Mesenchymal stem cell (in vitro differentiated cells and primary cell): ENCODE measurements around the gene STK11.

Experiments used
- DNase-seq: peaks from one replicate; pipeline ENCODE4 v3.0.0-alpha.2; 2013
- H2AFZ ChIP-seq: one replicate; pipeline ENCODE4 v1.6.1; 2013; ENCODE audit warnings: low read depth, mild to moderate bottlenecking, control low read depth, inconsistent platforms, low read length, moderate library complexity
- H2AK5ac ChIP-seq: 2 replicates; pipeline ENCODE4 v1.6.1; 2013; ENCODE audit warnings: low read length, moderate library complexity, mild to moderate bottlenecking, inconsistent platforms; ENCODE audit not compliant: severe bottlenecking
- H2BK120ac ChIP-seq: one replicate; pipeline ENCODE4 v1.6.1; 2013; ENCODE audit warnings: low read depth, mild to moderate bottlenecking, inconsistent platforms, low read length, moderate library complexity
- H2BK12ac ChIP-seq, 2 experiments: one replicate each; pipeline ENCODE4 v1.6.1; 2013; ENCODE audit warnings: inconsistent platforms in 2 of 2, low read length in 2 of 2, mild to moderate bottlenecking in 2 of 2, moderate library complexity in 2 of 2, control low read depth in 1 of 2
- H2BK15ac ChIP-seq: one replicate; pipeline ENCODE4 v1.6.1; 2013; ENCODE audit warnings: mild to moderate bottlenecking, low read depth, inconsistent platforms; ENCODE audit not compliant: poor library complexity, severe bottlenecking
- H2BK5ac ChIP-seq: 2 replicates; pipeline ENCODE4 v1.6.1; 2013; ENCODE audit warnings: low read depth, mild to moderate bottlenecking, low read length, control low read depth, inconsistent platforms; ENCODE audit not compliant: poor library complexity, severe bottlenecking
- H3K14ac ChIP-seq, 2 experiments: one replicate each; pipeline ENCODE4 v1.6.1; 2013; ENCODE audit warnings: inconsistent platforms in 2 of 2, low read length in 2 of 2, control low read depth in 1 of 2, mild to moderate bottlenecking in 1 of 2, moderate library complexity in 1 of 2
- H3K18ac ChIP-seq, 2 experiments: one replicate each; pipeline ENCODE4 v1.6.1; 2013; ENCODE audit warnings: inconsistent platforms in 2 of 2, low read length in 2 of 2, control low read depth in 1 of 2, low read depth in 1 of 2, mild to moderate bottlenecking in 1 of 2
- H3K23ac ChIP-seq, 2 experiments: one replicate each; pipeline ENCODE4 v1.6.1; 2013; ENCODE audit warnings: inconsistent platforms in 2 of 2, low read length in 2 of 2, mild to moderate bottlenecking in 2 of 2, moderate library complexity in 2 of 2, control low read depth in 1 of 2
- H3K27ac ChIP-seq: 2 replicates; pipeline ENCODE4 v1.5.1; 2013; ENCODE audit warnings: mild to moderate bottlenecking, moderate library complexity, low read length, control low read depth, inconsistent platforms; ENCODE audit not compliant: poor library complexity, severe bottlenecking
- H3K27me3 ChIP-seq, 2 experiments: 2 replicates each; pipeline versions ENCODE4 v1.6.1 to v1.7.0; 2013; ENCODE audit warnings: low read length in 2 of 2, mild to moderate bottlenecking in 2 of 2, moderate library complexity in 2 of 2, control low read depth in 1 of 2, inconsistent platforms in 1 of 2; ENCODE audit not compliant: control insufficient read depth in 1 of 2, insufficient read depth in 1 of 2
- H3K36me3 ChIP-seq, 2 experiments: 2 replicates each; pipeline versions ENCODE4 v1.6.1 to v1.7.0; 2013; ENCODE audit warnings: low read length in 2 of 2, control low read depth in 1 of 2, inconsistent platforms in 1 of 2, low read depth in 1 of 2, mild to moderate bottlenecking in 1 of 2; ENCODE audit not compliant: insufficient read depth in 2 of 2, control insufficient read depth in 1 of 2
- H3K4ac ChIP-seq, 2 experiments: one replicate each; pipeline ENCODE4 v1.6.1; 2013; ENCODE audit warnings: inconsistent platforms in 2 of 2, low read length in 2 of 2, mild to moderate bottlenecking in 2 of 2, moderate library complexity in 2 of 2, control low read depth in 1 of 2, low read depth in 1 of 2
- H3K4me1 ChIP-seq: 2 replicates; pipeline ENCODE4 v1.6.1; 2013; ENCODE audit warnings: low read depth, low read length, control low read depth; ENCODE audit not compliant: control insufficient read depth, insufficient read depth
- H3K4me2 ChIP-seq: 2 replicates; pipeline ENCODE4 v1.6.1; 2013; ENCODE audit warnings: low read length, mild to moderate bottlenecking, inconsistent platforms; ENCODE audit not compliant: poor library complexity, severe bottlenecking
- H3K4me3 ChIP-seq, 2 experiments: 2 replicates each; pipeline versions ENCODE4 v1.5.1 to v1.7.0; 2013; ENCODE audit warnings: low read length in 2 of 2, mild to moderate bottlenecking in 2 of 2, control low read depth in 1 of 2, low read depth in 1 of 2; ENCODE audit not compliant: insufficient read depth in 1 of 2
- H3K79me1 ChIP-seq: replicated peaks from 2 replicates; pipeline ENCODE4 v1.6.1; 2013; ENCODE audit warnings: mild to moderate bottlenecking, control low read depth, low read length, inconsistent platforms; ENCODE audit not compliant: poor library complexity, severe bottlenecking
- H3K9ac ChIP-seq: 2 replicates; pipeline ENCODE4 v1.7.0; 2013; ENCODE audit warnings: mild to moderate bottlenecking, low read length, moderate library complexity
- H3K9me3 ChIP-seq: 2 replicates; pipeline ENCODE4 v1.7.0; 2013; ENCODE audit warnings: mild to moderate bottlenecking, low read length; ENCODE audit not compliant: control insufficient read depth
- H4K8ac ChIP-seq: one replicate; pipeline ENCODE4 v1.6.1; 2013; ENCODE audit warnings: inconsistent platforms, mild to moderate bottlenecking, low read length, moderate library complexity
- H4K91ac ChIP-seq: one replicate; pipeline ENCODE4 v1.6.1; 2013; ENCODE audit warnings: mild to moderate bottlenecking, low read length, inconsistent platforms
- WGBS: methylation state at CpG from one replicate; pipeline ENCODE4 v1.1.7; 2013; ENCODE audit warnings: mixed read lengths; 5-methylcytosine and 5-hydroxymethylcytosine counted together

STK11 gene

GRCh38 chr19:1233115-1233667, 27.6 kb downstream of the STK11 start:
- Histone ChIP-seq H3K23ac (no peak overlapping the region), H2BK5ac (no peak overlapping the region), H4K8ac (no peak overlapping the region), H3K79me1 (peaks cover 32% of the 10 kb centered on the region), H2AK5ac (no peak overlapping the region), H3K4me2 (no peak overlapping the region), H3K14ac (no peak overlapping the region), H3K4me3 (no peak overlapping the region), H3K18ac (peak overlapping the region in 1 of 2 experiments; percentile 50), H2BK12ac (peak overlapping the region in 1 of 2 experiments; percentile 2), H2BK15ac (no peak overlapping the region), H4K91ac (peak overlapping the region; percentile 43), H3K36me3 (peaks cover 20 to 74% of the 10 kb centered on the region in 2 experiments), H3K4ac (peak overlapping the region in 1 of 2 experiments; percentile 59), H2AFZ (no peak overlapping the region), H3K4me1 (peaks cover 42% of the 10 kb centered on the region), H2BK120ac (no peak overlapping the region), H3K9ac (peak overlapping the region; percentile 27), H3K27ac (no peak overlapping the region), H3K27me3 (no peaks in the 10 kb centered on the region), H3K9me3 (no peaks in the 10 kb centered on the region)
- 97% methylated on average over 24 of the region's 24 CpGs for WGBS
- DNase-seq, result no peak

GRCh38 chr19:1234051-1234954, 28.7 kb downstream of the STK11 start:
- no peak overlapping the region for H2BK5ac ChIP-seq
- no peak overlapping the region for H3K23ac ChIP-seq
- no peaks in the 10 kb centered on the region for H3K27me3 ChIP-seq
- no peak for DNase-seq
- peaks cover 20 to 63% of the 10 kb centered on the region in 2 experiments for H3K36me3 ChIP-seq
- H3K4me3 ChIP-seq, result no peak overlapping the region
- peaks cover 32% of the 10 kb centered on the region for H3K79me1 ChIP-seq
- H4K8ac ChIP-seq, result no peak overlapping the region
- H2AFZ ChIP-seq, result no peak overlapping the region
- no peak overlapping the region for H2BK120ac ChIP-seq
- H4K91ac ChIP-seq, result no peak overlapping the region
- no peak overlapping the region for H3K27ac ChIP-seq
- H3K4me1 ChIP-seq, result peaks cover 44% of the 10 kb centered on the region
- 96% methylated on average over 45 of the region's 45 CpGs for WGBS
- no peak overlapping the region for H3K14ac ChIP-seq
- no peak overlapping the region for H2AK5ac ChIP-seq
- no peak overlapping the region for H3K9ac ChIP-seq
- H2BK15ac ChIP-seq, result no peak overlapping the region
- H3K18ac ChIP-seq, result no peak overlapping the region
- H3K4ac ChIP-seq, result no peak overlapping the region
- no peak overlapping the region for H3K4me2 ChIP-seq
- H3K9me3 ChIP-seq, result no peaks in the 10 kb centered on the region
- no peak overlapping the region for H2BK12ac ChIP-seq

DNA sequence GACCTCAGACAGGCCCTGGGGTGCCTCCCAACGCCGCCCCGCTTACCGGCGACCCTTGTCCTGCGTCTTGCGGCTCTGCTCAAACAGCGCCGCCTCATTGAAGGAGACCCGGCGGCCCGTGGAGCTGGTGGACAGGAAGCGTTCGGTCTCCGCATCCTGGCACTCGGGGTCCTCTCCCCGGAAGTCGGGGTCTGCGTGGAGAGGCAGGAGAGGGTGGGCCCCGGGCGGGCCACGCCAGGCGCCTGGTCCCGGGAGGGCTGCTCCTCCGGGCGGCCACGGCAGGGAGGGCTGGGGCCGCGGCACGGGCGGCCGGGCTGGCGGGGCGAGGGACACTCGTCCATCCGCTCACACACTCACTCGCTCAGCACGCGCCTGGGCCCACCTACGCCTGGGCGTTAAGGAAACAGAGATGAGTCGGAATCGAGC, 29.4 kb downstream of the STK11 start:
- peaks cover 20 to 56% of the 10 kb centered on the region in 2 experiments for H3K36me3 ChIP-seq
- H3K4me3 ChIP-seq, result no peak overlapping the region
- no peak overlapping the region for H4K8ac ChIP-seq
- no peak overlapping the region for H3K9ac ChIP-seq
- H3K4me2 ChIP-seq, result no peak overlapping the region
- H3K9me3 ChIP-seq, result no peaks in the 10 kb centered on the region
- H3K23ac ChIP-seq, result no peak overlapping the region
- WGBS, result 97% methylated on average over 43 of the region's 43 CpGs
- no peaks in the 10 kb centered on the region for H3K27me3 ChIP-seq
- H2AFZ ChIP-seq, result no peak overlapping the region
- H2BK120ac ChIP-seq, result no peak overlapping the region
- H2BK15ac ChIP-seq, result no peak overlapping the region
- no peak overlapping the region for H4K91ac ChIP-seq
- H3K18ac ChIP-seq, result no peak overlapping the region
- DNase-seq, result no peak
- no peak overlapping the region for H2BK12ac ChIP-seq
- H3K14ac ChIP-seq, result no peak overlapping the region
- no peak overlapping the region for H3K27ac ChIP-seq
- H3K4me1 ChIP-seq, result peaks cover 50% of the 10 kb centered on the region
- H3K79me1 ChIP-seq, result peaks cover 32% of the 10 kb centered on the region
- H3K4ac ChIP-seq, result no peak overlapping the region
- no peak overlapping the region for H2AK5ac ChIP-seq
- no peak overlapping the region for H2BK5ac ChIP-seq
